Activated CD8-positive, alpha-beta memory T cell treated with anti-CD3 and anti-CD28 coated beads for 24 hours (primary cell): Measurements from ENCODE around the gene AKT1S1.

Source experiments
- DNase-seq: peaks from one replicate; pipeline ENCODE4 v3.0.0-alpha.2; 2020

Gene AKT1S1

DNA sequence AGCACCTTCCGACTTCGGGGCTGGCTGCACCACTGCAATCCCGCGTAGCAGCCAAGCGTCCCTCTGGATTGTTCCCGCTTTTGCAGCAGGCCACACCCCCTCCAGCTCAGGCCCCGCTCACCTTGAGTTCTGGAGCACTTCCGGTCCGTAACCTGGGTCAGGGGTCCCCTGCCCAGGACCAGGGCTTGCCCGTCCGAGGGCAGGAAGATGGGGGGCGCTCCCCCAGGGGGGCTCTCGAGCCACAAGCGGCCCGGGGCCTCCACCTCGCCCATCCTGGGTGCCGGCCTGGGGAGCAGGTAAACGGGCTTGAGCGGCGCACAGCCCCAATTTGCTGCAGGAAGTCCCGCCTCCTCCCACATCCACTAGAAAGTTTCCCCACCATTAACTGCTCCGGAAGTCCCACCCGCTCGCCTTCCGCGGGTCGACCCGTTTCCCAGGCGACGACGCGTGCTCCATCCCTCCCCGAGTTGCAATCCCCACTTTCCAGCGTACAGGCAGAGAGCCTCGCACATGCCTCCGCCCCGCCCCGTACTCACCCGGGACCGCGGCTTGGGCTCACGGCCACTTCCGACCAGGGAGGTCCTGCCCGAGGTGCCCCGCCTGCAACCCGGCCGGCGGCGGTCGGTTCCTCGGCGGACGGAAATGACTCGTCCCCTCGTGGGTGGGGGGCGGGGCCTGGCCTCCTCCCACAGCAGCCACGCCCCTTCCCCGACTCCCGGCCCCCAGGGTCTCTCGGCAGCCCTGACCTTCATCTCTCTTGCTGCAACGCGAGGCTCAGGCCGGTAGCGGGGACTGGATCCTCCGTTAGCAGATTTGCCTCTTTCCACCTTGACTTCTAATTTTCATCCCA lies 10.0 kb downstream of the AKT1S1 start, which contains the start of gene PNKP:
Gene PNKP (minus strand): TSS at position 644 of the 850 bp plus-strand sequence. CDS start 372 bp downstream, at position 272.
- peak; percentile 96 for DNase-seq

DNA sequence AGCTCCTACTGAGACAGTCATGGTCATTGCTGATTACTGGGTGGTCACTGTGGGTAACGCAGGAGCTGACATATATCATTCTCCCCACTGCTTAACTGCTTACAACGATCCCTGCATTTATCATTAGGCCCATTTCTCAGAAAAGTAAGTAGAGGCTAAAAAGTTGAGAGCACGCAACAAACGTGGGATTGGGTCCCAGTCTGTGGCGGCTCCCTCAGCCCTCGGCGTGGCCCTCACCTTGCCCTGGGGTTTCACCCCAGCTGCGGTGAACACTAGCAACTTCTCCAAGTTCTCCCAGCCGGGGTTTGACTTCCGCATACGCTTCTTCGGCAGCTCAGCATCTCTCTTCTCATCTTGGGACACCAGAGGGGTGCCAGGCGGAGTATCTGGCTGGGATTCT lies 12.3 kb downstream of the AKT1S1 start:
- no peak for DNase-seq

DNA sequence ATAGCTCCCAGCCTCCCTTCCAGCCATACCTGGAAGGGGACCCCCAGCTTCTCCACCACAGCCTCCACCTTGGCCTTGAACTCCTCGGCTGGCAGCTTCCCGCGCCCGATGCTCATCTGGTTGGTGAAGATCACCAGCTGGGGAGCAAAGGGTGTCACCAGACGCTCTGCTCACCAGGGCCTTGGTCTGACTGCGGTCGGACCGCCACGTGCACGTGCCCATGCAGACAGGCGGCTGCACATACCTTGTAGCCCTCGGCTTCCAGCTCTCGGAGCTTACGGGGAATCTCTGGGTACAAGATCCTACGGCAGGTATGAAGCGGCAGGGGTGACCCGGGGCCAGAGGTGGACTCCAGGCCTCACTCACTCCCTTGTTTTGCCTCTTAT lies 13.2 kb downstream of the AKT1S1 start:
- no peak for DNase-seq

DNA sequence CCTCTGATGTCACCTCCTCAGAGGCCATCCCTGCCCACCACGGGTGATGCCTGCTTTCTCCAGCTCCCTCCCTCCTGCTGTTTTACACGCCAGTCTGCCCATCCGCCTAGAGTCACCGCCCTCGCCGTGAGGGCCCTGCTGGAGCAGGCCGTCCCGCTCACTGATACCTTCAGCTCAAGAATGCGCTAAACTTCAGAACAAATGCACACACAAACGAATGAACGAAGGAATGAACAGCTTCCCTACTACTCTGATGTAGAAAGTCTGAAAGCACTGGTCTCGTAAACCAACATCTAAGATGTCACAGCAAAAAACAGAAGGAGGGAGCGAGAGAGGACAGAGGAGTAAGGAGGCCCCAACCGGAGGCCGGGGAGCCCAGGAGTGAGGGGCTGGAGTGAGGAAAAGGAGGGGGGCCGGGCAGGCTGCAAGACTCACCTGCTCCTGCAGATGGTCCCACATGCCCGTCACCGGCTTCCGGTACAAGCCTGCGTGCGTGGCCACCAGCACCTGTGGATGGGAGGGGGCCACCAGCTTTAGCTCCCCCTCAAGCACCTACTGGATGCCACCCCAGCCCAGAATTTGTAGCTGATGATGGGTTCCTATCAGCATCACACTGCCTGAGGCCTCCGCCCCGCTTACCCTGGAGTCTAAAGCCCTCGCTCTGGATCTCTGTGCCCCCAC lies 13.8 kb downstream of the AKT1S1 start:
- DNase-seq, result no peak

DNA sequence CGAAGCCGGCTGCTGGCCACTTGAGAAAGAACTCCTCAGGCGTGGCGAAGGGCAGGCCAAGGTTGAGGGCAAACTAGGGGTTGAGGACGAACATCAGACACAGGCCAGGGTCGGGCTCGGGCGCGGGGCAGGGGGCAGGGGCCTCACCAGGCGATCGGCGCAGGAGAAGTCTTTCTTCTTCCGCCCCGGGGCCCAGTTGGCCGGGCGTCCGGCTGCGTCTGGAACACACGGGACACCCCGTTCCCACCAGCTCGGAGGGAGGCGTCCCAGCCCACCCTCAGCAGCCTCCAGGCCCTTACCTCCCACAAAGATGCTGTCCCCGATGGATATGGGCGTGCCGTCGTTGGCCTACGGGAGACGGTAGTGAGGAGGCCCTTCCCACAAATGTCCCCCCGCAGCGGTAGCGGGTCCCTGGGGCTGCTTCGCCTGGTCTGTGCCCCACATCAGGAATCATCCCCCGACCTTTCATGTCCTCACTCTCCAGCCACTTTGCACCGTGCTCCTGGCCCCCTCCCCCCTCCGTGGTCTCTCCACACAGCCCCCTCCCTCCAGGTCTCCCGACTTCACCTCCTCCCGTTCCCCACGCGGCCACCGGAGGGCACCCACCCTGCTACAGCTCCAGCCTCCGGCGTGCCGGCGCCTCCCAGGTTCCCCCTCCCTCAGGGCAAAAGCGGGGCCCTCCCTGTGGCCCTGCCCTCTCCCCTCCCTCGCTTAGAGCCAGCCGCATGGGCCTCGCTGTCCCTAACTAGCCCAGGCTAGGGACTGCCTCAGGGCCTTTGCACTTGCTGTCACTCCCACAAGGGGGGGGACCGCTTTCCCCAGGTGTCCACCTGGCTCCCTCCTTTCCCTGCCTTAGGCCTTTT lies 14.5 kb downstream of the AKT1S1 start:
- DNase-seq, result no peak

DNA sequence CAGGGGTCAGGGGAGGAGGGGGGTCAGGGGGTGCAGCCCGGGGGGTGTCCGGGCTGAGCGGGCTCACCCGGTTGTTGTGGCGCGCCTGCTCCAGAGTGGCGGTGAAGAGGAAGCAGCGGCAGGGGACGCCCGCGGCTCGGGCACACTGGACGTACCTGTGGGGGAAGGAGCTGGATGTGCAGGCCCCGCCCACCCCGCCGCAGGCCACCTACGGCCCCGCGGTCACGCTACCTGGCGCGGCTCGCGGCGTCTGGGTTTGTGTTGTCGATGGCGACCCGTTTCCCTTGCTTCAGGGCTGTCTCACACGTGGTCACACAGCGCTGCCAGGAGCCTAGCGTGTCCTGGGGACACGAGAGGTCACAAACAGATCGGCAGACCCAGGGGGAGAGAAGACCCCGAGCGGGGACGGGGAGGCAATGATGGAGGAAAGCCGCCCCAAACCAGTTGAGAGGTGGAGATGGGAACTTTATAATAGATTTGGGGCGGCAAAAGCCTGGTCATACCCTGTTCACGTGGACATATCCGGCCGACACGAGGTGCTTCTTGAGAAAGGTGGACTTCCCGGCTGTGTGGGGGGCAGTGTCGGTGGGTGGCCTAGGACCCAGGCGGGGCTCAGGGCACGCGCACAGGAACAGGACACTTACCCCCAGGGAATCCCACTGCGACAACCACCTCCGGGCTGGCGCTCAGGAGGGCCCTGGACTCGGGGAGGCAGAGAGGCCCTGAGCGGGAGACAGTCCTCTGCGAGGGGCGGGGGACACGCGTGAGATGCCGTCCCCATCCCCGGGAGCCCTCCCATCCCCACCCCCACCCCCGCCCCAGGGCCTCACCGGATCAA lies 15.4 kb downstream of the AKT1S1 start:
- no peak for DNase-seq

DNA sequence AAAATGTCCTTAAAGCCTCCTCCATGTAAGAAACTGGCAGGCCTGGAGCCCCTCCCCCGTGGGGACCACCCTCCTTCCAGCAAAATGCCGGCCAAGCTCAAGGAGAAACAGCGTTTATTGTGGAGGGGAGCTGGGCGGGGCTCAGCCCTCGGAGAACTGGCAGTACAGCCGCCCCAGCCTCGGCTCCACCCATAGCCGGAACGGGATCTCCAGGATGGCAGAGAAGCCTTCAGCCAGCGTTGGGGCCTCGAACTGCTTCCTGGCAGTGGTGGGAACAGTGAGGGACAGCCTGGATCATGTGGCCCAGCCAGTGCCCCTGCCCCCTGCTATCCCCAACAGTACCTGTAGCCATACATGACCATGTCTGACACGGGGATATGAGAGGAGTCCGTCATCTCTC lies 16.0 kb downstream of the AKT1S1 start:
- DNase-seq, result no peak

DNA sequence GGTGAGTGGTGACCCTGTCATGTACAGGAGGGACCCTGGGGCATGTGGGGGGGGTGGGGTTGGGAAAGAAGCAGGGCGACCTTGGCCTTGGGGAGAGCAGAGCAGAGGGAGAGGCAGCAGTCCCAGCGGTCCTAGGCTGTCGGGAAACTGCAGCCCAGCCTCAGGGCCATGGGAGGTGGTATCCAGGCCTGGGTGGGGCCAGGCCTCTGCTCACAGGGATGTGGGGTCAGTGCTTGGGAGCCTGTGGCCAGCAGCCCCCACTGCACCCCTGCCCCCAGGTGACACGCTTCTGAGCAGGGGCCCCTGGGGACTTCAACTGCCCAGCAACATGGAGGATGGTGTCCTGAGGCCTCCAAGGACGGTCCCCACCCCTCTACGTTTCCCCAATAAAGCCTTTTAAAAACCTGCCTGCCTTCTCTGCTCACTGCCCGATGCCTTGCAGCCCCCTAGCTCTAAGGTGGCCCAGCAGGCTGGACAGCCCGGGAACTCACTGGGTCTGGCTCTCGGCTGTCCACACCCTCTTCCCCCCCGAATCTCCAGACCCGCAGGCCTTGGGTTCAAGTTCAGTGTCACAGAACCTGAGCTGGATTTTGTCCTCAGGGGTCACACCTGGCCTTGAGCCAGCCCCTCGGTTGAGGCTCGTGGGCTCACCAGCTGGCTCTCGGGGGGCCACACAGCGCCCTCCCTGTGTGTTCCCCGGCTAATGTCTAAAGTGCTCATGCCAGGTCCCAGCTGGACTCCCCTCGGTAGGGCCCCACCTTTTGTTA lies 16.6 kb downstream of the AKT1S1 start:
- no peak for DNase-seq

DNA sequence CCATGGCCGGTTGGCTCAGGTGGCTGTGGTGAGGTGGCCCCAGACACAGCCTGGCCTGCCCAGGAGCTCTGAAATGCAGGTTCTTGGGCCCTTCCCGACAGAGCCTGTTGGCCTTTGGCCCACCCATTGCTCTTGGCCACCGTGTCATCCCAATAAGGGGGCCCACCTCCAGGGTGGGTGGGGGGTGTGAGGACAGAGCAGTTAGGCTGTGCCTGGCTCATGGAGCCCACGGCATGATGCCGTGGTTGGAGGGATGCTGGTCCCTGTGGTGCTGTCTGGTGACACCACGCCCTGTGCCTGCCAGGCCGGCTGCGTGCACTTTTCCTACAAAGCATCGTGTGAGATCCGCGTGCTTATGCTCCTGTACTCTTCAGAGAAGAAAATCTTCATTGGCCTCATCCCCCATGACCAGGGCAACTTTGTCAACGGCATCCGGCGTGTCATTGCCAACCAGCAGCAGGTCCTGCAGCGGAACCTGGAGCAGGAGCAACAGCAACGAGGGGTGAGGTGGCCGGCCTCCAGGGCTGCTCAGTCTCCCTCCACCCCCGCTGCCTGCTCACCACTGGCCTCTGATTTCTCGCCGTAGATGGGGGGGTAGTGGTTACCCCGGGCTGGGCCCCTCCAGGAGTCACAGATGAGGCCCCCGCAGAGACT lies 17.3 kb downstream of the AKT1S1 start:
- DNase-seq, result no peak

DNA sequence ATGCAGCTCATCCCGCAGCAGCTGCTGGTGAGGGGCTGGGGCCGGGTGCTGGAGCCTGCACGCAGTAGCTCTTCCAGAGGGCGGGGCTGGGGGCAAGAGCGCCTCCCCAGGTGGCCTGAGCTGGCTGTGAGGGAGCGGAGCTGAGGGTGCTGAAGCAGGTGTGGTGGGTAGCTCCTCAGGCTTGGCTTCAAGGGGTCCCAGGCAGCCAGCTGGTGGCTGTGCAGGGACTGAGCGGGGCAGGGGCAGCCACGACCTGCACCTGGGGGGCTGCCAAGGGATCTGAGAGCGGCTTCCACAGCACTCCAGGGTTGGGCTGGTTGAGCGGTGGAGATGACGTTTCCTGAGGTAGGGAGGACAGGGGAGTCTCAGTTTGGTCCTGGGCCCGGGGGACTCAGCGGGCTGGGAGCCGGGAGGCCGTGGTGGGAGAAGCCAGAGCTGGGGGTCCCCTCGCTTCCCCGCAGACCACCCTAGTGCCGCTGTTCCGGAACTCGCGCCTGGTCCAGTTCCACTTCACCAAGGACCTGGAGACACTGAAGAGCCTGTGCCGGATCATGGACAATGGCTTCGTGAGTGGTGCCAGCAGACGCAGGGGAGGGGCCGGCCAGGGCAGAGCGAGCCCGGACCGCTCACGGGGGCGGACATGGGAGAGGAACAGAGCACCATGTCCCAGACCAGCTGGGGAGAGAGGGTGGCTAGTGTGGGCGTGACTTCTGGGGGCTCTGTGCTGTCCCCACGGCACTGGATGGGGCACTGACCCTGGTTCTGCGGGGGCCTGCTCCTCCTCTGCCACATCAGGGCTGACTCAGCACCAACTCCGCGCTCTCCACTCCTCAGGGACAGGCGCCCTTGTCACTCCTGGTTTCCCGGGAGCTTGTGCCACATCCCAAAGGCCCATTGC lies 18.8 kb downstream of the AKT1S1 start:
- no peak for DNase-seq

DNA sequence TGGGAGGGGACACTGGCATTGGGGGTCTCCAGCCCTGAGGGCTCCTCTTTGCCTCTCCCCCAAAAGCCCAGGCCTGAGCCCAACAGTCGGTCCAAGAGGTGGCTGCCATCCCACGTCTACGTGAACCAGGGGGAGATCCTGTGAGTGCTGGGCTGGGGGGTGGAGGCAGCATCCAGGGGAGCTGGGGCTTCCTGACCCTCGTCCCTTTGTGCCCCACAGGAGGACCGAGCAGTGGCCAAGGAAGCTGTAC lies 19.4 kb downstream of the AKT1S1 start:
- no peak for DNase-seq

DNA sequence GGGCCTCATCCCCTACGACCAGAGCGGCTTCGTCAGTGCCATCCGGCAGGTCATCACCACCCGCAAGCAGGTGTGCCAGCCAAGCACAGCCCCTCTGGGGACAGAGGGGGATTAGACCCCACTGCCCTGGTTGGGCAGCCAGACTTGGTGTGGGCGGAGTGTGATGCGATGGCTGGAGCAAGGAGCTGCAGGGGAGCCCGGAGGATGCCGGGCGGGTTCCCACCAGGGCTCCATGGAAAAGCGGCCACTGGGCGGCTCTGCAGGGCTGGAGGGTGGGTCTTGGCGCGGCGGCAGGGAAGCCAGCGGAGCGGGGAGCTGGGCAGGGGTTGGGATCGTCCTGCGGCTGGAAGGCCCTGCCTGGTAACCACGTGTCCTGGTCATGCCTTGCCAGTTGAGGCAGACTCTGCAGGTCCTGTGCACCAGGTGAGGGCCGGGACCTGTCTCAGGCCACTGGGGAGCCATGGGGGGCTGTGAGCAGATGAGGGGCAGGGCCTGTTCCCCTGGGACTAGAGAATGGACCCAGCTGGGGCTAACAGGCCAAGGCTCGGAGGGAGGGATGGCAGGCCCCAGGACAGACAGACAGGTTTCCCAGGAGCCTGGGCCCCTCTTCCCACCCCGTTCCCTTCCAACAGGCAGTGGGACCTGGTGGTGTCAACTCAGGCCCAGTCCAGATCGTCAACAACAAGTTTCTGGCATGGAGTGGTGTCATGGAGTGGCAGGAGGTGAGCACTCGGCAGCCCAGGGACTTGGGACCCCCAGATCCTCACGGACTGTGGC lies 19.9 kb downstream of the AKT1S1 start:
- no peak for DNase-seq

DNA sequence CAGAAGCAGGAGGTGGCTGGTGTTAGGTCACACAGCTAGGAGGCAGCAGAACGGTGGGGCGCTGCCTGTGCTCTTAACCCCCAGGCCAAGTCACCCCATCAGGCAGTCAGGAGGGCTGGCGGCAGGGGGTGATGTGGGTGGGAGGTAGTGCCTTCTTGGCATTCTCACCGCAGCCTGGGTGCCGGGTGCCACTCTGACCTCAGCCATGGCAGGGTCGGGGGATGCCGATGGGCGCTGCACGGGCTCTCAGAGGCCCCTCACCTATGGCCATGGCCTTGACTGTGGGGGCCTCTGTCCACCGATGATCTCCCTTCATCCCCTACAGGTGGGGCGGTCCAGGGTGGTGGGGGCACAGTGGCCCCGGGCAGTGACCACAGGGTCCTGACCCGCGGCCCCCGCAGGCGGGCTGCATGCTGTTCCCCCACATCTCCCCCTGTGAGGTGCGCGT lies 20.6 kb downstream of the AKT1S1 start:
- no peak for DNase-seq

DNA sequence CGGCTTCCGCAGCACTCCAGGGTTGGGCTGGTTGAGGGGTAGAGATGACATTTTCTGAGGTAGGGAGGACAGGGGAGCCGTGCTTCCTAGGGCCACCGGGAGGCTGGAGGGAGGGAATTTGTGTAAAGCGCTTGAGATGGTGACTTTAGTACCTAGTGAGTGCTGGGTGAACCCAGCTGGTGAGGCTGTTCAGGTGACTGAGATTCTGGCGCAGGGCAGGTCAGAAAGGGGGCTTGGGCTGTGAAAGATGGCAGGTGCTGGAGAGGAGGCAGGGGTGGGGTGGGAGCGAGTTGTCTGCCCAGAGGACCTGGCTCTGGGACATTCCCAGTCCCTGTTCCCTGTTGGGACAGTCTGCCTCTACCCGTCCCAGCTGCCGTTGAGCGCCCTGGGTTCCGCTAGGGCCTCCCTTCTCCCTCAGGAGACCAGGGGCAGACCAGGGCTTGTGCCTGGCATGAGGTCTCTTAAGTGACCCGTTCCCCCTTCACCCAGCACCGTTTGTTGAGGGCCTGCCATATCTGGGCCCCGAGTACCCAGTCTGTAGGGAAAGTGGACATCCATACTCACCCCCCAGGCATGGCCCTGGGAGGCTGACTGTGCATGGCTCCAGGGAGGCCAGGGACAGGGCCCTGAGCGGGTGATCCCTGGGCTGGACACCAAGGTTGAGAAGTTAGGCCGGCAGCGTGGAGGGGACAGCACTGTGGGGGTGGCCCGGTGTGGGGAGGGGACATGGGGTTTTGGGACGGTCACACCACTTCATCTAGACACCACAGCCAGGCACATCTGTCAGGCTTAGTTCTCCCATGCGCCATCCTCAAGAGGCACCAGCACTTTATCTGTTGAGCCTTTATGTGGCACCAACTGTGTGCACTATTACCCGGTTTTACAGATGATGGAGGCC lies 21.2 kb downstream of the AKT1S1 start:
- DNase-seq, result no peak

DNA sequence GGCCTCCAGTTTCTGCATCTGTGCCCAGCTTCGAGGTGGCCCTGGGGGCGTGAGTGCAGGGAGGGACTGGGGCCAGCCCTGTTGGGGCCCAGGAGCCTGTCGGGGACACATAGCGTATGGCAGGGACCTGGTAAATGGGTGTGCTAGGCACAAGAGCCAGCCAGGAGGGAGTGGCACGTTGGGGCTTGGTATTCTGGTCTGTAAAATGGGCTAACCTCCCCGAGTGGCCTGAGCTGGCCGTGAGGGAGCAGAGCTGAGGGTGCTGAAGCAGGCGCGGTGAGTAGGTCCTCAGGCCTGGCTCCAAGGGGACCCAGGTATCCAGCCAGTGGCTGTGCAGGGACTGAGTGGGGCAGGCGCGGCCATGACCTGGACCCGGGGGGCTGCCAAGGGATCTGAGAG lies 21.9 kb downstream of the AKT1S1 start:
- DNase-seq, result no peak

DNA sequence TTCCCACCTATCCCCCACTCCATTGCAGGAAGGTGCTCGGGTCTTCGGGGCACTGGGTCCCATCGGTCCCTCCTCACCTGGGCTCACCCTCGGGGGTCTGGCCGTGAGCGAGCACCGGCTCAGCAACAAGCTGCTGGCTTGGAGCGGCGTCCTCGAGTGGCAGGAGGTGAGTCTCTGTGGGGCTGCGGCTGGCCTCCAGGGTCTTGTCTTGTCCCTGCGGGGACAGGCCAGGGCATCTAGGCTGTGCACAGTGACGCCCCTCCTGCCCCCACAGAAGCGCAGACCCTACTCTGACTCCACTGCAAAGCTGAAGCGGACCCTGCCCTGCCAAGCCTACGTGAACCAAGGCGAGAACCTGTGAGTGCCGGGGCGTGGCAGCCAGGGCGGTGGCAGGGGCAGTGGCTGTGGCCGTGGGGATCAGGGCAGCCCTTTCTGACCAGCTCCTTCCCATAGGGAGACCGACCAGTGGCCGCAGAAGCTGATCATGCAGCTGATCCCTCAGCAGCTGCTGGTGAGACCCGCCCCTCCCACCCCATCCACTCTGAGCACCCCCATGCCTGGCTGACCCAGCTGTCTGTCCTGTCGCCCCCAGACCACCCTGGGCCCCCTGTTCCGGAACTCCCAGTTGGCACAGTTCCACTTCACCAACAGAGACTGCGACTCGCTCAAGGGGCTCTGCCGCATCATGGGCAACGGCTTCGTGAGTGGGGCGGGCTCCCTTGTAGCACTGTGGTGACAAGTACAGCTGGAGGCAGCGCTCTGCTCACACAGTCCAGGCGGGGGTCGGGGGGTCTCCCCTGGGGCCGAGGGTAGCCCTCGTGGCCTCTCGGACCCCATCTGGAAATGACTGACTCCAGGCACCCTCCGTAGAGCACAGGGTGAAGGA lies 22.5 kb downstream of the AKT1S1 start:
- peak; percentile 62 for DNase-seq

DNA sequence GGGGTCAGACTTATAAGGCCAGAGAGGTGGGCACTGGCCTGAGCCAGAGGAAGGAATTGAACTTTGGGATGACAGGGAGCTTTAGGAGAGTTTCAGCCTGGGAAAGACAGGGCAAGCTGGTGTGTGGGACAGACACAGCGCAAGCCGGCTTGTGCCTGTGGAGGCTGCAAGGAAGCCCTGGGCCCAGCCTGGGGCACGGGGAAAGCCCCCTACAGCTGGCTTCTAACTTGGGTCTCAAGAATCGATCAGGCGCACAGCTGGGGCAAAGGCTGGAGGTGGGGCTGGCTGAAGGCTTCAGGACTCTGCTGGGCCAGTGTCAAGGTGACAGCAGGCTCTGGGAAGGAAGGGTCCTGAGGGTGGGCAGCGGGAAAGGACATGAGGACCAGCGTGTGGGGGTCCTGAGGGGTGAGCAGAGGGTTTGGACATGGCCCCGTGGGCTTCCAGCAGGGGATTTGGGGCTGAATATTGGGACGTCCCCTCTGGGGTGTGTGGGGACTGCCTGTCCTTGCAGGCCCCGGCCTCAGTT lies 23.2 kb downstream of the AKT1S1 start:
- no peak for DNase-seq
